HG03565 (cell line): ENCODE data around the gene RPL29.

Experiments
- ATAC-seq: cut with Tn5 transposase; IDR thresholded peaks from one replicate; pipeline ENCODE4 v1.9.1; 2021; ENCODE audit warnings: mild to moderate bottlenecking, moderate library complexity; ENCODE audit not compliant: unreplicated experiment

RPL29 gene

DNA sequence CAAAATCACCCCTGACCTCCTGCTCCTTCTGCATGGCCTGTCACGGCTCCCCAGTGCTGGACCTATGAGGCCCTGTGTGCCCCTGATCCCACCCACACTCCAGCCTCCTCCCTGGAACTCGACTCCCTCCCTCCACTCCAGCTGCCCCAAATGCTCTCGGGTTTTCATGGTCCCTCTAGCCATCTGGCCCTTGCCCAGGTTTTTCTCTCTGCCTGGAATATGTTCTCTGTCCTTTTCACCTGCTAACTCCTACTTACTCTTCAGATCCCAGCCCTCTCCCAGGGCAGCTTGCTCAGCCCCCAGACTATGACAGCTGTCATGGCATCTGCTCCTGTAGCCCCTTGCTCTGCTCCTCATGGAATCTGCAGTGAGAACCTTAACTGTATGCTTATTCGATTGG lies 30.3 kb upstream of the RPL29 start:
- ATAC-seq: no peak

DNA sequence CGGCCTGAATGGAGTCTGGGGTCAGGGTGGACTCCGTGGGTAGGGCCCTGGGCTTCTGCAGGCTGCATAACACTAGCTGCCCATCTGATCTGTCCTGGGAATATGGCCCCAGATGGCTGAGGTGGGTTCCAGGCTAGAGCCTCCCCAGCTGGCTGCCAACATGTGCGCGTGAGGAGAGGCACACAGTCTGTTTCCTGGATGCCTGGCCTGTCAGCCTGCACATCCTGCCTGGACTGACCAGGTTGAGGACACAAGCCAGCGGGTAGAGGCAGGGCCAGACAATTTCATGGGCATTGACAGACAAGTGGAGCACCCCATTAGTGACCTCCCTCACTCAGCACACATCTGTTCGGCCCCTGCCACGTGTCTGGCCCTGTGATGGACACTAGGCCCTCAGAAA lies 29.8 kb upstream of the RPL29 start:
- no peak for ATAC-seq

DNA sequence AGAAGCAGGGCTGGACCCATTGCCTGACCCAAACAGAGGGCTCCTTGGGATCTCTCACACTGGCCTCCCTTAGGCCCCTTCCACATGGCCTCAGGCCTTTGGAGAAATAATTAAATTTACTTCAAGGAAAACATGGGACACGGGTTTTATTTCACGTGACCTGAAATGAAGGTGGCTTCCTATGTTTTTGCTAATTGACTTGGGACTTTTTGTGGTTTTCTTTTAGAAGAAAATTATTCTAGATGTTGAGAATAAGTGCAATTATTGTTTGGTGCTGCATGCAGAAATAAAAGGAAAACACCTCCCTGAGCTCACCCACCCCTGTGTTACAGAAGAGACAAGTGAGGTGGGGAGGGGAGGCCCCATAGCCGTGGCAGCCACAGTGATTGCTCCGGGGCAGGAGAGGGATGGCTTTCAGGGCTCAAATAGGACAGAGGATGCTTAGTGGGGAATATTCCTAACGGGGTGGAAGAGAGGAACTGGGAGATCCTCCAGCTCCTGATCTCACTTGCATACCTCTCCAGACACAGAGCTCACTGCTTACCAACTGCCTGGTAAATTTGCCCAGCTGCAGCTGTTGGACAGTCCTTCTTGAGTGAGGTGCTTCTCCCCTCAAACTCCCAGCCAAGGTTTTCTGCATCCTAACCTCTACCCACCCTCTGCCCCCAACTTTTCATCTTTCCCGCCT lies 29.2 kb upstream of the RPL29 start:
- ATAC-seq: no peak

DNA sequence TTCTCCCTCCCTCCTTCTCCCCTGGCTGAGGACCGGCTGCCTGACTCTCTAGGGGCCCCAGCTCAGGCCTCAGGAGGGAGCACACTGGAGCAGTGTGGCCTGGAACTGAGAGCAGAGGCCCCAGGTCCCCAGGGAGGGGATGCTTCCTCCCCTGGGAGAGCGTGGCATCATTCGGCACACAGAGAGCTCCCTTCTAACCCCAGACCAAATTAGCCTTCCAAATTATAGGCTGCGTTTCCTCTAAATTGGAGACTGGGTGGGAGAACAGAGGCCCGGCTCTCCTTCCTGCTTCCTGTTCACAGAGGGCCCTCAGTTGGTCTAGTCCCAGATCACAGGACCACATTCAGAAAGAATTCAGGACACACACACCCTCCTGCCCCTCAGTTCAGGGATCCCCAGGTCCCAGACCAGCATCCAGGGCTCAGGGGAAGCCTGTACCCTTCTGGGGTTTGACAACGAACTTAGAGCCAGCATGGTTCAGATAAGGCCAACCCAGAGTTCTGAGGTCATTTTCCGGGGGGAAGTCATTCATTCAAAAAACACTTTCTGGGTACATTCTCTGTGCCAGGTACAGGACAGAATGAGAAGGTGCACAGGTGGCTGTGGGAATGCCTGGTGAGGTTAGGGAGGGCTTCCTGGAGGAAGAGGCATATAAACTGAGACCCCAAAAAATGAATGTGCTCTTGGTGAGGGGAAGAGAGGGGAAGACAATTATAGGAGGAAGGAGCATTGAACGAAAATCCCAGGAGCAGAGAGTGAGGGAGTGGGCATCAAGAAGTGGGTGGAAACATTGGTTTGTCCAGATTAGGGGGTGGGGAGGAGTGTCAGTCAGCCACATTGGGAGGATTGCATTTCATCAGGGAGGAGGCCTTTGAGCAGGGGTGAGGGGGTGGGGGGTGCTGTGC lies 28.4 kb upstream of the RPL29 start:
- no peak for ATAC-seq

DNA sequence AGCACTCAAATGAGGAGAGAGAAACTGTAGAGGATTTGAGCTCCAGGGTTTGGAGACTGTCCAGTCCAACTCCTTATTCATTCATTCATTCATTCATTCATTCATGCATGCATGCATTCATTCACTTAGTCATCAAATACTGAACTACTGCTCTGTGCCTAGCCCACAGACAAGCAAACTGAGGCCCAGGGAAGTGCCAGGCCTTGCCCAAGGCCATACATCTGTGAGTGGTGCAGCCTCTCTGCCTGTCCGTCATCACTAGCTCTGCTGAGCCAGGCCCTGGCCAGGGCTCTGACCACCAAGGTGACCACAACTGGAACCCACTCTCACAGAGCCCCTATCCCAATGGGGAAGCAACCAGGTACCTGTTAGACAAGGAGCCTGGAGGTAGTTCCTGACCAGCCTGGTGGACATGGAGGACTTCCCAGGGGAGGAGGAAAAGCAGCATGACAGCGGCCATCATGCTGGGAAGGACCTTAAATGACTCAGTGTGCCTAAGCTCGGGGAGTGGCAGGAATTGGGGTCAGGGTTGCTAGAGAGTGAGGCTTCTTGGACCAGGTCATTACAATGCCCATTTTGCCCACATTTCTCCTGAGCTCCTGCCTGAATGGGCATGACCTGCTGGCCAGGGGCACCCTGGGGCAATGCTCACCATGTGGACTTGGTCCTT lies 27.5 kb upstream of the RPL29 start:
- no peak for ATAC-seq

DNA sequence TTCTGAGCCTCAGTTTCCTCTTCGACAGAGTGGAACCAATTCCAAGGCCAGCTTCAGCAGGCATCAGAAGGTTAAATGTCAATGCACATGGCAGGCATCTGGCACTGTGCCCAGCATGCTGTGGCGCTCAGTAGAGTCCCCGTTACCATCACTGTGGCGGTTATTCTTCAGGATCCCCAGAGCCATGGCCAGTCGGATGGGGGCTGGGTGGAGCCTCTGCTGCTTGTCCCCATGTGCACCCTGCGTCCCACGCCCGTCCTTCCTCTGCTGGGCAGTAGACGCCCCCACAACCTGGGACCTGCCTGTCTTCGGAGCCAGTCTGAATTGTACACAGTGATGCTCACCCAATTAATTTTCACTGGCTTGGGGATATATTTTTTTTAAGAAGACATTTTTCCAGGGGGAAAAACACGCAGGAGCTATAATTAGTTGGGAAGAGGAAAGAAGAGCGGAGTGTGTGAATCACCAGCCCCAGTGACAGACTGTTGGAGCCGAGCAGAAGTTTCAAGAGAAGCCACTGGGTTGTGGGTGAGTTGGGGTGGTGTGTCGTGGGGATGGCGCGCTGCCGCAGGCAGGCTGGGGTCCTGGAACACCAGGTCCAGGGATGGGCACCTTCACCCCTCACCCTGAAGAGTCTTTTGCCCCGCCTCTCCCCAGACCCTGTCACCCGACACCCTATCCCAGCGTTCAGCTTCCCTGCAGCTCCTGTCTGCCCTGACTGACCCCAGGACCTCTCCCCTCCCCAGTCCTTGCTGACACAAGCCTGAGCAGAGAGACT lies 26.8 kb upstream of the RPL29 start:
- no peak for ATAC-seq

DNA sequence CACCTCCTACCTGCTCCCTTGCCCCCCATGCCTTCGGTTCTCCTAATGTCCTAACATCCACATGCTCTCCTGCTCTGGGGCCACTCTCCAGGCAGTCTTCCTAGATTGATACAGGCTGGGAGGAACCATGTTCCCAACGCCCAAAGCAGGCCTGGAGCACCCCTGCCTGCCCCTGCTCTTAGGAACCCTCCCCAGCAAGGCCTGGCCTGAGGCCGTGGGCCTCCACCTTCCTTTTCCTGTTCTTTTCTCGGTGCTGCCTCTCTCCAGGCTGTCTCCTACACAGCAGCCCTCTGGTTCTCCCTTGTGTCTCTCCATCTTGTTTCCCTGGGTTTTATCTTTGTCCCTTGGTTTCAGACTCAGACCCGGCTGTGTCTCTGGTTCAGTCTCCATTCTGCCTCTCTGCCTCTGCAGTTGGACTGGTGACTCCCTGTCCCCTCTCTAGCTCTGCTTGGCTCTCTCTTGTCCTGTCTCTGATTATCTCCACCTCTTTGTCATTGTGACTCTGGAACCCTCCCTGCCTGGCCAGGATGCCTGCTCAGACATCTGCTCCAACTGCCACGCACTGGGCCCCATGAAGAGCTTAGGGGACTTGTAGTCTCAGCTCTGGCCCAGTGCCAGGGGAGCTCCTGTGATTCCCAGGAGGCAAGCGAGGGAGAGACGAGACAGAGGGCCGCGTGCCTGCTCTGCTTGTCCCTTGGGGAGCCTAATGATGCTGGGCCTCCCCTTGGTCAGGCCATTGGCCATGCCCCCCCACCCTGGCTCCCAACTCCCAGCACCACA lies 26.0 kb upstream of the RPL29 start:
- ATAC-seq: no peak

DNA sequence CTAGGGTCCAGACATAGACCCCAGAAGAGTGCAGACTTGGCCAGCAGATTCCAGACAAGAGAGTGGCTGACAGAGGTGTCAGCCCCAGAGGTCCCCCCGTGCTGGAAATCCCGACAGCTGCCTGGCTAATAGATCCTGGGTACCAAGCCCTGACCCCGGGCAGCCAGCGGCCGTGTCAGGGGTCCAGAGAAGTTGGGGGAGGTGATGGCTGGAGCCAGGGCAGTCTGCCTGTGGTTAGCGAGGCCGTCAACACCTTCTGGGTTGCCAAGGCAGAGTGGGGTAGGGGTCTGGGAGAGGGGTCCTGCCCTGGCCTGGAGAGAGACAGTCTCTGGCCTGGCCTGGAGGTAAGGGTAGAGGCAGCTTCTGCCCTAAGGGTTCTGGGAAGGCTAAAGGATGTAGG lies 25.1 kb upstream of the RPL29 start:
- no peak for ATAC-seq

DNA sequence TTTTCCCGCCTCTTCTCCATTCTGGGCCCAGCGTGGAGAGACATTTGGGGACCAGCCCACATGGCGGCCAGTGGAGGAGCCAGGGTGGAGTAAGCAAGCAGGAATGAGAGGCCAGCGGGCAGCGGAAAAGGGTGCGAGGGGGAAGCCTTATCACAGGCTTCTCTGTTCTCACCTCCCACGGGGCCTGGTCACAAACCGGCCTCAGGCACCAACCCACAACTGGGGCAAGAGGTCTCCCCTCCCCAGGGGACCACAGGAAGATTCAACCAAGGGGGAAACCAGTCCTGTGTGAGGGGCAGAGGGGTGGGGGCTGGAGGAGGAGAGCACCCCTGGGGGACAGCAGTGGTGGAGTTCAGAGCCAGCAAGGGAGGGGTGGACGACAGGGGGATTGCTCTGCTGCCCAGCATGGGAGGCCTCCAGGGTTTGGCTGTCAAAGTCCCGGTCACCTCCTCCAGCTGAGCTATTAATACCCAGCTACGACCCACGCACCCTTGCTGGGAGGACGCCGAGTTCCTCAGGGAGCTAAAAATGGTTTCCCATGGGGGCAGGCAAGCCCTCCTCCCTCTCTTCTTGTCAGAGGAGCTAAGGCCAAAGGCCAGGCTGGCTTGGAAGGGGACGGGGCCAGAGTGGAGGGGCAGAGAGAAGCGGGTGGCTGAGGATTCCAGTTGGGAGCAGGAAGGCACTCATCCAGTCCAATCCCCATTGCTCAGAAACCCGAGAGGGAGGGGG lies 23.8 kb upstream of the RPL29 start:
- ATAC-seq: no peak

DNA sequence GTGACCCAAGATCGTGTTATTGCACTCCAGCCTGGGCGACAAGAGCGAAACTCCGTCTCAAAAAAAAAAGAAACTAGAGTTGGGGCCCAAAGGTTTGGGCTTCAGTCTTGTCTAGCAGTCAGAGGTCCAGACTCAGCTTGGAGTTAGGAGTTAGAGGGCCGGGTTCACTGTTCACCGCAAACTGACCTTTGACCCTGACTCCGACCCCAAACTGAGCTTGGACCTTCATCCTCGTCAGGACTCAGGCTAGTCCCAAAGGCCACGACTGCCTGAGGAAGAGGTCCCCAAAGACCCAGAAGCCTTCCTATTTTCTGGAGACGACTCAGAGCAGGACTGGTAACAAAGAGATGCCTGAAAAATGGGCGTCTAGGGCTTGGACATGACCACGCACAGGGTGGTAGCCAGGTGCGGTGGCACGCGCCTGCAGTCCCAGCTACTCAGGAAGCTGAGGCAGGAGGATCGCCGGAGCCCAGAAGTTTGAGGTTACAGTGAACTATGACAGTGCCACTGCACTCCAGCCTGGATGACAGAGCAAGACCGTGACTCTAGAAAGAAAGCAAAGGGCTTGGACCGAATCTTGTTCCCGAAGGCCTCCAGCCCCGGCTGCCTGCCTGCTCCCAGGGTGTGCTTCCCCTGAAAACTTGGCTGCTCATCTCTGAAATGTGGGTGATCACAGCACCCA lies 22.8 kb upstream of the RPL29 start:
- no peak for ATAC-seq

DNA sequence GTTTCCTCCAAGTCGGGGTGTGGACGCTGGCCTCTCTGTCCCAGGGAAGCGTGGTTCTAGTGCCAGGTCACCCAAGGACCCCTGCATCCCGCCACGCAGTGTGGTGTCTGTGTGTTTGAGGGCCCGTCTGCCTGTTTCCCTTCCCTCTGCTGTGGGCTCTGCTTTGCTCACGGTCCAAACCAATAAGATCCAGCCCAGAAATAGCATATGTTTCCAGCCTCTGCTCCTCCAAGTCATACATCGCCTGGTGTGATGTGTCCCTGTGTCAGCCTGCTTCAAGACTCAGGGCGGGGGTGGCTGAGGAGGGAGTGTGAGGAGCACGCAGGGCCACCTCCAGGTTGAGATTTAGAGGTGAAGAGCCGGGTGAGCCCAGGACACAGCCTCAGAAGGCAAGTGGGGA lies 21.9 kb upstream of the RPL29 start:
- no peak for ATAC-seq

DNA sequence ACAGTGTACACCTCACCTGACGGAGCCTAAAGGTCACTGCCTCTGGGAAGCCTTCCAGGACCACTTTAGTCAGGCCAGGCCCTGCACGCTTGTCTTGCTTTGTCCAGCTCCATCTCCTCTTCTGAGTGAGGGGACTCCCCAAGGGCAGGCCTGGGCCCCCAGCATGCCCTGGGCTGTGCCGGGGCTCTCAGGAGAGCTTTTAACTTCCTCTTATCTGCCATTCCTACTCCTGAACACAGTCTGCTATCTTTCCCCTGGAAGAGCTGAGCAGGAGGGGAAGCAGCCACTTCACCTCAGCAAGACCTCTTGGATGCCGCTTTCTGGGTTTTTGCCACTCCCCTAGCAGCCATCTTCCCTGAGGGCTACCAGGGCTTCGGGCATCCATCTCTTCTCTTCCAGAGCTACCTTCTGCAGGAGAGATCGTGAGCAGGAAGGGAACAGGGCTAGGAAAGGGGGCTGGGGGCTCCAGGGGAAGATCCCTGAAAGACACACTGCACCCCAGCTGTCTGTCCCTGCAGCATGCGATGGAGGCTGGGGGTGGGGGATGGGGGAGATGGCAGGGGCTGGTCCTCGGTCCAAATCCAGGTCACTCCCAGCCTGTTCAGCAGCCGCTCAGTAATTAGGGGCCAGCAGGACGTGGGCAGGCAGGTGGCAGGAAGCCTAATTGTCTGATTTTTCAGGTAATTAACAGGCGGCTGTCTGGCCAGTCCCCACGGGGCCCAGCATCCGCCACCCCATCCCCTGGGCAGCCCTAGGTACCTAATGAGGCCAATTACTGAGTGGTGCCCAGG lies 19.9 kb upstream of the RPL29 start:
- ATAC-seq: no peak

DNA sequence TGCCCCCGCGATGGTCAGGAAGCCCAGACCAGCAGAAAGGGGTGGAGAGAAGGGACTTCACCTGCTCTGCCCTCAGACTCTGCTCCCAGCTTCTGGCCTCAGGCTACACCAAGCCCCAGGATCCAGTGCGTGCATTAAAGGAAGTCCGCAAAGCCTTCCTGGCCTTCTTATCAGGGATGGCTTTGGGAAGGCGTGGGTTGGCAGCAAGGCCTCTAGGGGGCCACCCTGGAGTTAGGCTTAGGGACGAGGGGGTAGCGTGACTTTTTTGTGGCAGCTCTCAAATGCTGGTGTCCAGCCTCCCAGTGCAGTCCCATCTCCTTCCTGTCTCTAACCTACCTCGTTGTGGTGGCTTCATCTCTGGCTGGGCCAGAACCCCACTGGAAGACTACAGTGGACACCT lies 18.9 kb upstream of the RPL29 start:
- ATAC-seq: no peak

DNA sequence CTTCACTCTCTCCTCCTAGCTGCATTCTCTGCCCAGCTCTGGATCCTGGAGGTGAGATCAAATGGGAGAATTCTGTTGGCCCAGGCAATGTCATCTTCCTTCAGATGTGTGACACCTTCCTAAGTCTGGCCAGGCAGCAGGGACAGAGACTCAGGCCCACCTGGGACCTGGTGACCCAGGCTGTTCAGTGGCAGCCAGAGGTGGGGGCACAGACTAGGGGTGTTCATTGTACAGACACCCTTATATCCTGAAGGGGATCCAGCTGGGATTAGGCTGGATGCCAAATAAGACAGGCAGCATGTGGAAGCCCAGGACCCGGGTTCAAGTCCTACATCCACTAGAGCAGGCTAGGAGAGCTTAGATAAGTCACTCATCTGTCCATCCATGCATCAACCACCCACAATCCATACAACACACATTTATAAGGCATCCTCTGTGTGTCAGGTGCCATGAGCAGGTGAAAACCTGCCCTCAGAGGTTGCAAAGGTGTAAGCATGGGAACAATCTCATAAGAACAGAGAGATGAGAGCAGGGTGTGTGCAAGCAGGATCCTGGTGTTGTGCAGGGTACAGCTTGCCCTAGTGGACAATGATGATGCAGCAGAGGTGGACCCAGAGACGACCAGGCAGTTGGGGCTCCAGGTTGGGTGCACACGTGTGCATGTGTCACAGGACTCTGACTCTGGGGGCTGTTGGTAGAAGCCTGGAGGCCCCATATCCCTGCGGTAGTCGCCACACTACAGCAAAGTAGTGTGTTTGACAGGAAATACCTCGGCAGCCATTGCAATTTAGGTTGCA lies 18.3 kb upstream of the RPL29 start:
- ATAC-seq: no peak

DNA sequence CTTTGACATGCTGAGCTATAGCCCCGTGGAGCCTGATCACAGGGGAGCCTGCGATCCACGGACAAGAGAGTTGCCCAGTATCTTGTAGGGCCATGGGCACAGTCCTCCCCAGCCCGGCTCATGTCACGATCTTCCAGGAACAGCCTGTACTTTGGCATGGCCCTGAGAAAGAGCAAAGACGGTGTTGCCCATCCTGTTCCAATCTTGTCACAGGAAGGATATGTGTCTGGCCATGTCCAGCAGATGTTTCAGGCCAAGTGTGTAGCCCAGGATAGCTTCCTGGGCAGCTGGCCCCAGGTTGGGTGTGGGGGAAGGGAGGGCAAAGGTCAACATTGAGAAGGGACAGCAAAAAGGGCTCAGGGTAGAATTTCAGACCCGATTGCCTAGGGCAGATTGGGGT lies 17.0 kb upstream of the RPL29 start:
- no peak for ATAC-seq

DNA sequence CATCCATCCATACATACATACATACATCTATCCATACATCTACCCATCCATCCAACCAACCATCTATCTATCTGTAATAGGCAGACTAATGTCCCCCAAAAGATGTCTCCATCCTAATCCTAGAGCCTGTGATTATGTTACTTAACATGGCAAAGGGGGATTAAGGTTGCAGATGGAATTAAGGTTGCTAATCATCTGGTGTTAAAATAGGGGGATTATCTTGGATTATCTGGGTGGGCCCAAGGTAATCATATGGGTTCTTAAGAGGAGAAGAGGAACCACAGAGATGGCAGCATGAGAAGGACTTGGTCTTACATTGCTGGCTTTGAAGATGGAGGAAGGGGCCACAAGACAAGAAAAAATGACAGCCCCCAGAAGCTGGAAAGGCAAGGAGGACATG lies 14.7 kb upstream of the RPL29 start:
- ATAC-seq: no peak

DNA sequence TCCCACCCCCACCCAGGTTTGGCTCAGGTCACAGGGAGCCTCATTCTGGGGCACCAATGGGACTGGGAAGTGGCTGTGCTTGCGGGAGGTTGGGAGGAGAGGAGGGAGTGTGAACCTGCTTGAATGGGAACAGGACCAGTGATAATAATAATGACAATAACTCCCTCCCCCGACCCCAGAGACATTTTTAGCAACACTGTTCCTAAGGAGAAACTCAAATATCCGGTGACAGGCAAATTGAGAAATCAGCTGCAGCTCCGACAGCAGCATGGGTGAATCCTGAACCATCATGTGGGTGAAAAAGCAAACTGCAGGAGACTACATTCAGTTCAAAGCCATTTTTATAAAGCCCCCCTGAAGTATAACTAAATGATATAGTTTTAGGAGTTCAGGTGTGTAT lies 11.6 kb upstream of the RPL29 start:
- no peak for ATAC-seq

DNA sequence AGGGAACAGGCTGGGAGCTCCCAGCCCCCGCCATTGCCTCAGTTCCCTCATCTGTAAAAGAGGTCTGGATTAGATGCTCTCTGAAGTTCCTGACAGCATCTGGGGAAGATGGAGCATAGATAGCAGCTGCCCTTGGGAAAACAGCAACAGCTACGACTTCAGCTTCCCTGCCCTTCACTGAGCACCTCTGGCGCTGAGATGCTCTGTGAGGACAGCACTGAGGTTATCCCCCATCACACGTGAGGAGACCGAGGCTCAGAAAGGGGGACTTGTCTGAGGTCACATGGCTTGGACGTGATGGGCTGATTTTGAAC lies 11.1 kb upstream of the RPL29 start:
- ATAC-seq: no peak
